Measurements from ENCODE around the gene ZNF488. TPM values are rescaled to one million over a fixed set of nuclear protein-coding genes. Genes with fewer than 3 reads are reported as not detected.

The ZNF488 gene
- polyA plus RNA-seq, 1 donor from 2014 or later, result 0.85 TPM

DNA sequence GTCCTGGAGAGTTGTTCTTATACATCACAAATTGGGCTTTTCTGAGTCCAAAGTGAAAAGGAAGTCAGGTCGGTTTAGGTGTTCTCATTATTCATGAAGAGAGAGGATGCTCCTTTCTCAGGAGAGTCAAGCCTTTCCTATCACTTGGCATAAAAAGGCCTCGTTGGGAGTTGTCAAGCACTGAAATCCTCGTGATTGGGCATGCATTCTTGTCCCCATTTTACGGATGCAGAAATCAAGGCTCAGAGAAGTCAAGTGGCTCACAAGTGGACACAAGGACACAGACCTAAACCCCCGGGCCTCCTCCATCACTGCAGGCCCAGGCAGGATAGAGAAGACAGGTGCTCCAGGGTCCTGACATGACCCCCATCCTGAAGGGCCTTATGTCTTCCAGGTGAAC lies 27.4 kb downstream of the ZNF488 start:
- no peaks in the 10 kb centered on the region for H3K79me2 ChIP-seq (replicated peaks; ENCODE audit: insufficient read depth, low read length)
- H4K20me1 ChIP-seq (ENCODE audit: insufficient read depth), result no peaks in the 10 kb centered on the region
- no peaks in the 10 kb centered on the region for H3K27me3 ChIP-seq (ENCODE audit: insufficient read depth, low read depth, low read length)
- H3K9ac ChIP-seq (ENCODE audit: low read length), result no peak overlapping the region
- no peaks in the 10 kb centered on the region for H3K9me3 ChIP-seq (ENCODE audit: low read length)
- no peak for TF ChIP-seq TAF1 (IDR thresholded peaks at IDR 0.05; ENCODE audit: low read depth)
- H3F3A ChIP-seq (ENCODE audit: insufficient read depth, low read length, poor library complexity, severe bottlenecking), result no peaks in the 10 kb centered on the region
- no peak overlapping the region for H3K27ac ChIP-seq (ENCODE audit: low read length)
- H2AFZ ChIP-seq (ENCODE audit: low read depth, low read length), result no peak overlapping the region
- no peak overlapping the region for H3K4me2 ChIP-seq (ENCODE audit: low read length)
- H3K9me2 ChIP-seq (ENCODE audit: insufficient read depth, low read length), result no peaks in the 10 kb centered on the region
- no peaks in the 10 kb centered on the region for H3K36me3 ChIP-seq (ENCODE audit: insufficient read depth, low read length)
- H3K4me3 ChIP-seq (ENCODE audit: low read length), result no peak overlapping the region

DNA sequence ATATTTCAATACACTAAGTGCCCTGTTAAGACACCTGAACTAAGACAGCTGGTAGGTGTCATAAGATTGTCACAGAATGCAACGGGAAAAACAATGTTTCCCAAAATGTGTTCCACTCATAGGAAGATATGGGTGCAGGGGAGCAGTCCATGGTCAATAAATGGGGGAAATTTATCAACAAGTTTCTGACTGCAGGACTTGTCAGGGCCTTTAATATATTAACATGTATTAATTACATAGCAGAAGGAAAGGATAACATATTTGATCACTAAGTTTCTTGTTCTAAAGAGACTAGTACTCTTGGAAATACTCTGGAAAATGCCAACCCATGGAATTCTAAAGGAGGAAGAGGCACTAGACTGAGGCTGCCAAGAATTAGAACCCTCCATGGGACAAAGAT lies 29.2 kb downstream of the ZNF488 start:
- H3K36me3 ChIP-seq (ENCODE audit: insufficient read depth, low read length), result no peaks in the 10 kb centered on the region
- no peaks in the 10 kb centered on the region for H3K9me3 ChIP-seq (ENCODE audit: low read length)
- H3K9me2 ChIP-seq (ENCODE audit: insufficient read depth, low read length), result no peaks in the 10 kb centered on the region
- no peaks in the 10 kb centered on the region for H3K27me3 ChIP-seq (ENCODE audit: insufficient read depth, low read depth, low read length)
- no peak overlapping the region for H2AFZ ChIP-seq (ENCODE audit: low read depth, low read length)
- no peak overlapping the region for H3K4me3 ChIP-seq (ENCODE audit: low read length)
- no peak overlapping the region for H3K9ac ChIP-seq (ENCODE audit: low read length)
- H3K27ac ChIP-seq (ENCODE audit: low read length), result no peak overlapping the region
- TF ChIP-seq TAF1 (IDR thresholded peaks at IDR 0.05; ENCODE audit: low read depth) (no peak), MXI1 (conservative IDR thresholded peaks at IDR 0.05; ENCODE audit: poor library complexity, severe bottlenecking) (no peak), POLR2AphosphoS5 (IDR thresholded peaks at IDR 0.05) (no peak), SMC3 (conservative IDR thresholded peaks at IDR 0.05; ENCODE audit: poor library complexity) (no peak), RAD21 (conservative IDR thresholded peaks at IDR 0.05) (no peak)
- TF ChIP-seq, protein P1, sequence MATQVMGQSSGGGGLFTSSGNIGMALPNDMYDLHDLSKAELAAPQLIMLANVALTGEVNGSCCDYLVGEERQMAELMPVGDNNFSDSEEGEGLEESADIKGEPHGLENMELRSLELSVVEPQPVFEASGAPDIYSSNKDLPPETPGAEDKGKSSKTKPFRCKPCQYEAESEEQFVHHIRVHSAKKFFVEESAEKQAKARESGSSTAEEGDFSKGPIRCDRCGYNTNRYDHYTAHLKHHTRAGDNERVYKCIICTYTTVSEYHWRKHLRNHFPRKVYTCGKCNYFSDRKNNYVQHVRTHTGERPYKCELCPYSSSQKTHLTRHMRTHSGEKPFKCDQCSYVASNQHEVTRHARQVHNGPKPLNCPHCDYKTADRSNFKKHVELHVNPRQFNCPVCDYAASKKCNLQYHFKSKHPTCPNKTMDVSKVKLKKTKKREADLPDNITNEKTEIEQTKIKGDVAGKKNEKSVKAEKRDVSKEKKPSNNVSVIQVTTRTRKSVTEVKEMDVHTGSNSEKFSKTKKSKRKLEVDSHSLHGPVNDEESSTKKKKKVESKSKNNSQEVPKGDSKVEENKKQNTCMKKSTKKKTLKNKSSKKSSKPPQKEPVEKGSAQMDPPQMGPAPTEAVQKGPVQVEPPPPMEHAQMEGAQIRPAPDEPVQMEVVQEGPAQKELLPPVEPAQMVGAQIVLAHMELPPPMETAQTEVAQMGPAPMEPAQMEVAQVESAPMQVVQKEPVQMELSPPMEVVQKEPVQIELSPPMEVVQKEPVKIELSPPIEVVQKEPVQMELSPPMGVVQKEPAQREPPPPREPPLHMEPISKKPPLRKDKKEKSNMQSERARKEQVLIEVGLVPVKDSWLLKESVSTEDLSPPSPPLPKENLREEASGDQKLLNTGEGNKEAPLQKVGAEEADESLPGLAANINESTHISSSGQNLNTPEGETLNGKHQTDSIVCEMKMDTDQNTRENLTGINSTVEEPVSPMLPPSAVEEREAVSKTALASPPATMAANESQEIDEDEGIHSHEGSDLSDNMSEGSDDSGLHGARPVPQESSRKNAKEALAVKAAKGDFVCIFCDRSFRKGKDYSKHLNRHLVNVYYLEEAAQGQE (IDR thresholded peaks at IDR 0.05; ENCODE audit: borderline replicate concordance), result no peak
- TF ChIP-seq, protein P2, sequence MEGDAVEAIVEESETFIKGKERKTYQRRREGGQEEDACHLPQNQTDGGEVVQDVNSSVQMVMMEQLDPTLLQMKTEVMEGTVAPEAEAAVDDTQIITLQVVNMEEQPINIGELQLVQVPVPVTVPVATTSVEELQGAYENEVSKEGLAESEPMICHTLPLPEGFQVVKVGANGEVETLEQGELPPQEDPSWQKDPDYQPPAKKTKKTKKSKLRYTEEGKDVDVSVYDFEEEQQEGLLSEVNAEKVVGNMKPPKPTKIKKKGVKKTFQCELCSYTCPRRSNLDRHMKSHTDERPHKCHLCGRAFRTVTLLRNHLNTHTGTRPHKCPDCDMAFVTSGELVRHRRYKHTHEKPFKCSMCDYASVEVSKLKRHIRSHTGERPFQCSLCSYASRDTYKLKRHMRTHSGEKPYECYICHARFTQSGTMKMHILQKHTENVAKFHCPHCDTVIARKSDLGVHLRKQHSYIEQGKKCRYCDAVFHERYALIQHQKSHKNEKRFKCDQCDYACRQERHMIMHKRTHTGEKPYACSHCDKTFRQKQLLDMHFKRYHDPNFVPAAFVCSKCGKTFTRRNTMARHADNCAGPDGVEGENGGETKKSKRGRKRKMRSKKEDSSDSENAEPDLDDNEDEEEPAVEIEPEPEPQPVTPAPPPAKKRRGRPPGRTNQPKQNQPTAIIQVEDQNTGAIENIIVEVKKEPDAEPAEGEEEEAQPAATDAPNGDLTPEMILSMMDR (IDR thresholded peaks at IDR 0.05; ENCODE audit: poor library complexity, severe bottlenecking), result no peak
- no peaks in the 10 kb centered on the region for H4K20me1 ChIP-seq (ENCODE audit: insufficient read depth)
- no peaks in the 10 kb centered on the region for H3K79me2 ChIP-seq (replicated peaks; ENCODE audit: insufficient read depth, low read length)
- H3K4me2 ChIP-seq (ENCODE audit: low read length), result no peak overlapping the region
- no peaks in the 10 kb centered on the region for H3F3A ChIP-seq (ENCODE audit: insufficient read depth, low read length, poor library complexity, severe bottlenecking)

DNA sequence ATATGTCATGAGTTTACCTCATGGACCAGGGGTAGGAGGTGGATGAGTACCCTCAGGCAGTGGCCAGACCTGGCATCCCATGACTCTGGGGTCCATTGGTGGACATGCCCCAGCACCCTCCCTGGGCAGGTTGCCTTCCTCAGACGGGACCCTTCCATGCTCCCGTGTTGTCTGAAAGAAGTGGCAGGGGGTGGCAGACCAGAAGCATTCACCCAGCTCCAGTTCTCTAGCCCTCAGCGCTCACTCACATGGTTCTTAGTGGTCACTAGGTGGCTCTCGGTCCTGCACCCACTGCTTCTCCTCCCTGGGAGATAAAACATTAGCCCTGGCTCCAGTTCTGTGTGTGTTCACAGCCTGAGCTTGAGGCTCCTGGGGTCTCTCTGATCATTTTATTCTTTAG lies 29.9 kb downstream of the ZNF488 start:
- TF ChIP-seq SMC3 (conservative IDR thresholded peaks at IDR 0.05; ENCODE audit: poor library complexity) (no peak), POLR2AphosphoS5 (IDR thresholded peaks at IDR 0.05) (no peak), EZH2 (IDR thresholded peaks at IDR 0.05; ENCODE audit: borderline replicate concordance, insufficient read depth, low read length, poor library complexity, severe bottlenecking) (no peak), MXI1 (conservative IDR thresholded peaks at IDR 0.05; ENCODE audit: poor library complexity, severe bottlenecking) (no peak), TAF1 (IDR thresholded peaks at IDR 0.05; ENCODE audit: low read depth) (no peak), EP300 (conservative IDR thresholded peaks at IDR 0.05; ENCODE audit: poor library complexity, severe bottlenecking) (no peak), RAD21 (conservative IDR thresholded peaks at IDR 0.05) (no peak)
- TF ChIP-seq, protein P2 (IDR thresholded peaks at IDR 0.05; ENCODE audit: poor library complexity, severe bottlenecking), result no peak
- TF ChIP-seq, protein P1 (IDR thresholded peaks at IDR 0.05; ENCODE audit: borderline replicate concordance), result no peak

More for the DNA sequence above, 29.9 kb downstream of the ZNF488 start:
- Histone ChIP-seq H3F3A (ENCODE audit: insufficient read depth, low read length, poor library complexity, severe bottlenecking) (no peaks in the 10 kb centered on the region), H3K9me3 (ENCODE audit: low read length) (no peaks in the 10 kb centered on the region), H2AFZ (ENCODE audit: low read depth, low read length) (no peak overlapping the region), H3K9me2 (ENCODE audit: insufficient read depth, low read length) (no peaks in the 10 kb centered on the region), H3K9ac (ENCODE audit: low read length) (no peak overlapping the region), H3K4me3 (ENCODE audit: low read length) (no peak overlapping the region), H3K4me2 (ENCODE audit: low read length) (no peak overlapping the region), H3K36me3 (ENCODE audit: insufficient read depth, low read length) (no peaks in the 10 kb centered on the region), H4K20me1 (ENCODE audit: insufficient read depth) (no peaks in the 10 kb centered on the region), H3K27me3 (ENCODE audit: insufficient read depth, low read depth, low read length) (no peaks in the 10 kb centered on the region), H3K27ac (ENCODE audit: low read length) (no peak overlapping the region), H3K79me2 (replicated peaks; ENCODE audit: insufficient read depth, low read length) (no peaks in the 10 kb centered on the region)

Measured in neural cell (in vitro differentiated cells).